Measurements from ENCODE around the gene CLDN1.

CLDN1 gene

DNA sequence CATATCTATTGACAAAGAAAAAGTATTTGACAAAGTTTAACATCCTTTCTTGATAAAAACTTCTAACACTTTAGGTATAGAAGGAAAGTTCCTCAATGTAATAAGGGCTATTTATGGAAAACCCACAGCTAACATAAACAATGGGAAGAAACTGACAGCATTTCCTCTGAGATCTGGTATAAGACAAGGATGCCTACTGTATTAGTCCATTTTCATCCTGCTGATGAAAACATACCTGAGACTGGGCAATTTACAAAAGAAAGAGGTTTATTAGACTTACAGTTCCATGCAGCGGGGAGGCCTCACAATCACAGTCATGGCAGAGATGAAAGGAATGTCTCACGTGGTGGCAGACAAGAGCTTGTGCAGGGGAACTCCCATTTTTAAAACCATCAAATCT, 17.8 kb upstream of the CLDN1 start:
- H2AFZ ChIP-seq (ENCODE audit: low read depth, low read length): no peak overlapping the region
- H3K4me1 ChIP-seq (ENCODE audit: insufficient read depth, low read length): no peaks in the 10 kb centered on the region
- H3K4me2 ChIP-seq (ENCODE audit: insufficient read depth, low read length): no peak overlapping the region
- no peaks in the 10 kb centered on the region for H3K27me3 ChIP-seq (ENCODE audit: insufficient read depth, low read length, poor library complexity)
- no peak overlapping the region for H3K9ac ChIP-seq (ENCODE audit: low read depth, low read length)
- no peak overlapping the region for H3K27ac ChIP-seq (ENCODE audit: low read length)
- no peaks in the 10 kb centered on the region for H3K36me3 ChIP-seq (ENCODE audit: insufficient read depth, low read length)
- no peak overlapping the region for H3K4me3 ChIP-seq (ENCODE audit: low read depth in 1 of 2, low read length in 2 of 2)
- H3K79me2 ChIP-seq (ENCODE audit: insufficient read depth, low read length): no peaks in the 10 kb centered on the region
- no peak for ATAC-seq (ENCODE audit: insufficient read depth, low read depth)
- DNase-seq: no peak
- no peaks in the 10 kb centered on the region for H4K20me1 ChIP-seq (ENCODE audit: insufficient read depth, low read length)
- no peaks in the 10 kb centered on the region for H3K9me3 ChIP-seq (ENCODE audit: insufficient read depth, low read length, severe bottlenecking)
- TF ChIP-seq, protein P1, sequence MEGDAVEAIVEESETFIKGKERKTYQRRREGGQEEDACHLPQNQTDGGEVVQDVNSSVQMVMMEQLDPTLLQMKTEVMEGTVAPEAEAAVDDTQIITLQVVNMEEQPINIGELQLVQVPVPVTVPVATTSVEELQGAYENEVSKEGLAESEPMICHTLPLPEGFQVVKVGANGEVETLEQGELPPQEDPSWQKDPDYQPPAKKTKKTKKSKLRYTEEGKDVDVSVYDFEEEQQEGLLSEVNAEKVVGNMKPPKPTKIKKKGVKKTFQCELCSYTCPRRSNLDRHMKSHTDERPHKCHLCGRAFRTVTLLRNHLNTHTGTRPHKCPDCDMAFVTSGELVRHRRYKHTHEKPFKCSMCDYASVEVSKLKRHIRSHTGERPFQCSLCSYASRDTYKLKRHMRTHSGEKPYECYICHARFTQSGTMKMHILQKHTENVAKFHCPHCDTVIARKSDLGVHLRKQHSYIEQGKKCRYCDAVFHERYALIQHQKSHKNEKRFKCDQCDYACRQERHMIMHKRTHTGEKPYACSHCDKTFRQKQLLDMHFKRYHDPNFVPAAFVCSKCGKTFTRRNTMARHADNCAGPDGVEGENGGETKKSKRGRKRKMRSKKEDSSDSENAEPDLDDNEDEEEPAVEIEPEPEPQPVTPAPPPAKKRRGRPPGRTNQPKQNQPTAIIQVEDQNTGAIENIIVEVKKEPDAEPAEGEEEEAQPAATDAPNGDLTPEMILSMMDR (IDR thresholded peaks at IDR 0.05; ENCODE audit: borderline replicate concordance, extremely low read depth, low read length, poor library complexity, severe bottlenecking): no peak
- no peak for TF ChIP-seq EZH2 (IDR thresholded peaks at IDR 0.05; ENCODE audit: borderline replicate concordance, low read depth, low read length, severe bottlenecking)

DNA sequence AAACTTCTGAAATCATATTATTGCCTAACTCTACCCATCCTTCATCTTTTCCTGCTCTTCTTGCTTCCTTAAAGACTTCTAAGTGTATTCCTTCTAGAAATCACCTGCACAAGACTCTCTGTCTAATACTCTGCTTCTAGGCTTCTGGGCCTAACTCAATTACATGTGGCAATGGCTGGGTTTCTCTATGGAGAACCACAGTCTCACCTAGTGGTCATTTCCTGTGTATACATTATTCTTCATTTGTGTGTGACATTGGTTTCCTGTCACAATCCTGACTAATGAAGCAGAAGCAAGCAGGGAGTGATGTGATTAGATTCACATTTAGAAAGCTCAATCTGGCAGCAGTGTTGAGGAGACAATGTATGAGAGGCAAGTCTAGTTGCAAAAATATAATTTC, 16.9 kb upstream of the CLDN1 start:
- Histone ChIP-seq H3K9ac (ENCODE audit: low read depth, low read length) (no peak overlapping the region), H3K27me3 (ENCODE audit: insufficient read depth, low read length, poor library complexity) (no peaks in the 10 kb centered on the region), H2AFZ (ENCODE audit: low read depth, low read length) (no peak overlapping the region), H4K20me1 (ENCODE audit: insufficient read depth, low read length) (no peaks in the 10 kb centered on the region), H3K36me3 (ENCODE audit: insufficient read depth, low read length) (no peaks in the 10 kb centered on the region), H3K9me3 (ENCODE audit: insufficient read depth, low read length, severe bottlenecking) (no peaks in the 10 kb centered on the region), H3K27ac (ENCODE audit: low read length) (no peak overlapping the region), H3K79me2 (ENCODE audit: insufficient read depth, low read length) (no peaks in the 10 kb centered on the region), H3K4me1 (ENCODE audit: insufficient read depth, low read length) (no peaks in the 10 kb centered on the region), H3K4me2 (ENCODE audit: insufficient read depth, low read length) (no peak overlapping the region), H3K4me3 (ENCODE audit: low read depth in 1 of 2, low read length in 2 of 2) (no peak overlapping the region)
- TF ChIP-seq EZH2 (IDR thresholded peaks at IDR 0.05; ENCODE audit: borderline replicate concordance, low read depth, low read length, severe bottlenecking): no peak
- TF ChIP-seq, protein P1 (IDR thresholded peaks at IDR 0.05; ENCODE audit: borderline replicate concordance, extremely low read depth, low read length, poor library complexity, severe bottlenecking): peak; percentile 25
- ATAC-seq (ENCODE audit: insufficient read depth, low read depth) (peak; percentile 42; the same call in 1 of the 3 replicates), DNase-seq (no peak)

DNA sequence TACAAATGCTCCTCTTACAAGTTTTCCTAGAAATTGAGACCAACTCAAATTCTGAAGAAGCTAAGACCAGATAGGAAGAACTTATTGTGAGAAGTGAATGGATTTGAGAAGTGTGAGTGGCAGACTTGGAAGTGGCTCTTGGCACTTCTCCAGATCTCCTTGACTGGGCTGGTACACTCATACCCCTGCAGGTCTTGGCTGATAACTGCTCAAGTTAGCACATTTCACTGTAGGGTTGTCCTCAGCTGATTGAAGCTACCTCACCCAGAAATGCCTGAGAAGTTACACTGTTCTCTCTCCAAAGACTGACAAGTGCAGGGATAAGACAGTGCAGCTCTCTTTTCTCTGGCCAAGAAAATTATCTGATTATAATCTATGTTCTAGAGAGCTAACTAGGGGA, 16.5 kb upstream of the CLDN1 start:
- H3K9ac ChIP-seq (ENCODE audit: low read depth, low read length): no peak overlapping the region
- H3K36me3 ChIP-seq (ENCODE audit: insufficient read depth, low read length): no peaks in the 10 kb centered on the region
- DNase-seq (no peak), ATAC-seq (ENCODE audit: insufficient read depth, low read depth) (no peak)
- H4K20me1 ChIP-seq (ENCODE audit: insufficient read depth, low read length): no peaks in the 10 kb centered on the region
- no peaks in the 10 kb centered on the region for H3K27me3 ChIP-seq (ENCODE audit: insufficient read depth, low read length, poor library complexity)
- no peaks in the 10 kb centered on the region for H3K79me2 ChIP-seq (ENCODE audit: insufficient read depth, low read length)
- H3K4me1 ChIP-seq (ENCODE audit: insufficient read depth, low read length): no peaks in the 10 kb centered on the region
- H3K4me2 ChIP-seq (ENCODE audit: insufficient read depth, low read length): no peak overlapping the region
- H3K9me3 ChIP-seq (ENCODE audit: insufficient read depth, low read length, severe bottlenecking): no peaks in the 10 kb centered on the region
- no peak for TF ChIP-seq EZH2 (IDR thresholded peaks at IDR 0.05; ENCODE audit: borderline replicate concordance, low read depth, low read length, severe bottlenecking)
- TF ChIP-seq, protein P1 (IDR thresholded peaks at IDR 0.05; ENCODE audit: borderline replicate concordance, extremely low read depth, low read length, poor library complexity, severe bottlenecking): no peak
- H3K4me3 ChIP-seq (ENCODE audit: low read depth in 1 of 2, low read length in 2 of 2): no peak overlapping the region
- no peak overlapping the region for H2AFZ ChIP-seq (ENCODE audit: low read depth, low read length)
- H3K27ac ChIP-seq (ENCODE audit: low read length): no peak overlapping the region

DNA sequence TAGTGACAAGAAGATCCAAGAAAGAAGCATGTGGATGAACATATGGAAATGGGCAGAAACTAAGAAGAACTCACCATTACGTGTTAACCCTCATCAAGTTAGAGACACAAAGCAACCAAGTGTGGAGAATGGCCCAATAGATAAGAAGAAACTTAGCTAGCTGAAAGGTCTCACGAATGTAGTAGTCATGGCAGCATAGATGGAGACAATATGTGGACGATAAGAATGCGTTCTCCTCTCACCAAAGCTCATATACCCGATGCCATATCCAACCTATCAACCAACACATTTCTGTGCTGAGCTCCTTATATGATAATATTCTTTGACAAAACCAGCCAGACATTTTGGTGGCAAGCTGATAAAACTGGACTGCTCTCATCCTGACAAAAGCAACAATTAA, 15.1 kb upstream of the CLDN1 start:
- DNase-seq (no peak), ATAC-seq (ENCODE audit: insufficient read depth, low read depth) (no peak)
- H3K9ac ChIP-seq (ENCODE audit: low read depth, low read length): no peak overlapping the region
- no peak overlapping the region for H2AFZ ChIP-seq (ENCODE audit: low read depth, low read length)
- H3K4me1 ChIP-seq (ENCODE audit: insufficient read depth, low read length): no peaks in the 10 kb centered on the region
- H3K36me3 ChIP-seq (ENCODE audit: insufficient read depth, low read length): no peaks in the 10 kb centered on the region
- no peaks in the 10 kb centered on the region for H3K9me3 ChIP-seq (ENCODE audit: insufficient read depth, low read length, severe bottlenecking)
- H3K79me2 ChIP-seq (ENCODE audit: insufficient read depth, low read length): no peaks in the 10 kb centered on the region
- H4K20me1 ChIP-seq (ENCODE audit: insufficient read depth, low read length): no peaks in the 10 kb centered on the region
- H3K4me2 ChIP-seq (ENCODE audit: insufficient read depth, low read length): no peak overlapping the region
- H3K27ac ChIP-seq (ENCODE audit: low read length): no peak overlapping the region
- H3K27me3 ChIP-seq (ENCODE audit: insufficient read depth, low read length, poor library complexity): no peaks in the 10 kb centered on the region
- no peak for TF ChIP-seq EZH2 (IDR thresholded peaks at IDR 0.05; ENCODE audit: borderline replicate concordance, low read depth, low read length, severe bottlenecking)
- TF ChIP-seq, protein P1 (IDR thresholded peaks at IDR 0.05; ENCODE audit: borderline replicate concordance, extremely low read depth, low read length, poor library complexity, severe bottlenecking): no peak
- no peak overlapping the region for H3K4me3 ChIP-seq (ENCODE audit: low read depth in 1 of 2, low read length in 2 of 2)
